HG02759 (cell line): ENCODE measurements around the gene PDXK.
A peak's percentile ranks its signal among the peaks of the same experiment; 100 is the strongest.

Experiments
- ATAC-seq: cut with Tn5 transposase; IDR thresholded peaks from one replicate; pipeline ENCODE4 v1.9.1; 2021; ENCODE audit warnings: mild to moderate bottlenecking, moderate library complexity; ENCODE audit not compliant: unreplicated experiment

Gene PDXK

DNA sequence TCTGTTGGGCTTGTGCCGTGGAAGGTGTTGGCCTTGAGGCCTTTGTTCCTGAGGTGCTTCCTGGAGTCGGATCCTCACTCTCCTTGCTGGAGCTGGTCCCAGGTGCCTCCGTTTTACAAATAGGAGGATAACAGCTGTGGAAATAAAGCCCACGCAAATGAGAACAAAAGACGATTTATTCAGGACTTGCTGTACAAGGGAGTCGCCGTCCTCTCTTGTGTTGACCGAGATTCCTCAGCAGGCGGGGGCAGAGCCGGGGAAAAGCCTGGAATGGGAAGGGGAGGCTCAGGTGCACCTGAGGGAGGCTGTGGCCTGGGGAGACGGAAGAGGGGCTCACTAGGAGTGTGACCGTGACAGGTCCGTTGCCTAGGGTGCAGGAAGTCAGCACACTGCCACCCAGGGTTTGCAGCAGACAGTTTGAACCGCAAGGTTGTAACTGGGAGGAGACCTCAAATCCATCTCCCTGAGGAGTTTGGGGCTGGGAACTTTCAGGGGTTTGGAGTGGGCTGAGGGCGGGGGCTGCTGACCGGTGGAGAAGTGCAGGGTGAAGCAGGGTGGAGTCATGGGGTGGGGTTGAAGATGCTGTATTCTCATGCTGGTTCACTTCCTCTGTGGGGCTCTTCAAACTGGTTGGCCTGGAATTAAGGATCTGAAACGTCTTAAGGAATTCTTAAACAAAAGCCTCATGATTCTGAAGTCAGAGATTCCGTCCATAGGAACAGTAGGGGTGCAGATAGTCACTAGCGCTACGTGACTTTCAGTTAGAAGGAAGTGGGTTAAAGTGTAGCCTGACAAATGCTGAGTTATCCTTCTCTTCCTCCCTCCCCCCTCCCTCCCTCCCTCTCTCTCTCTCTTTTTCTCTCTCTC lies 59.8 kb downstream of the PDXK start:
- ATAC-seq = no peak

- no peak for ATAC-seq
Measured at GRCh38 chr21:43779660-43780059, 60.7 kb downstream of the PDXK start.

- no peak for ATAC-seq
Measured at GRCh38 chr21:43781846-43782245, 62.9 kb downstream of the PDXK start.

DNA sequence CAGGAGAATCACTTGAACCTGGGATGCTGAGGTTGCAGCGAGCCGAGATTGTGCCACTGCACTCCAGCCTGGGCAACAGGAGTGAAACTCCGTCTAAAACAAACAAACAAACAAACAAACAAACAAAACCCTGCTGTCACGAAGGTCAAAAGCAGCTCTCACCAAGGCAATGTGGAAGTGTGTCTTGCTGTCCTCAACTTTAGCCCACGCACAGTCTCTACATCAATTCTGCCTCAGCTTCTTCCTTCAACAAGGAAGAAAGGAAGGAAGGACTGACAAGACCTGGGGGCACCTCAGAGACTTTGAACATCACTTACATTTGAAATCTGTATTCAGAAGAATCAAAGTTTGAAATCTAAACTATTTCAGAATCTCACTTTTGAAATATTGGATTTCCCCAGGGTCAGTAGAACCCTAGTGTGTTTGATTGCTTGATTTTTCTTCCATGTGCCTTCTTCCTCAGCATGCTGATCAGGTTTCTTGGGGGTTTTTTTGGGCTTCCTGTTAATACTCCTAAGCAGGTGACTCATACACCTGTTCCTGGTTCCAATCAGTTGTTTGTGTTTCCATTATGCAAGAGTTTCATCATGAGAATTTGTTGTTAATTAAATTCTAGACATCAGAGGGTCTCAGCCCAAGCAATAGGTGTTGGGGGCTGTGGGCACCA lies 63.6 kb downstream of the PDXK start:
- no peak for ATAC-seq

- ATAC-seq = no peak
Measured at GRCh38 chr21:43783098-43783700, 64.3 kb downstream of the PDXK start.

GRCh38 chr21:43785134-43785533 lies 66.2 kb downstream of the PDXK start:
- ATAC-seq = no peak

DNA sequence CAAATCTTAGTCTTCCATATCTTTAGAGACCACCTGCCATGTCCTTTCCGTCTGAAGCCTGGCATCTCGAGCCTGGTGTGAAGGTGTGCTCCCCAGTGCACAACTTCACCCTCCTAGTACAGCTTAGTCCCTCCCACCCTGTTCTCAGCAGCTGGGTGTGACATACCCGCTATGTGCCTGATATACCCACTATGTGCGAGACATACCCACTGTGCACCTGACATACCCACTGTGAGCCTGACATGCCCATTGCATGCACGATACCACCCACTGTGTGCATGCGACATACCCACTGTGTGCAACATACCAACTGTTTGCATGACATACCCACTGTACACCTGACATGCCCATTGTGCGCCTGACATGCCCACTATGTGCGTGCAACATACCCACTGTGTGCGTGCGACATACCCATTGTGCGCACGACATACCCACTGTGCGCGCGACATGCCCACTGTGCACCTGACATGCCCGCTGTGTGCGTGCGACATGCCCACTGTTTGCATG lies 67.4 kb downstream of the PDXK start:
- ATAC-seq = no peak

GRCh38 chr21:43786807-43787440 lies 68.0 kb downstream of the PDXK start:
- no peak for ATAC-seq

DNA sequence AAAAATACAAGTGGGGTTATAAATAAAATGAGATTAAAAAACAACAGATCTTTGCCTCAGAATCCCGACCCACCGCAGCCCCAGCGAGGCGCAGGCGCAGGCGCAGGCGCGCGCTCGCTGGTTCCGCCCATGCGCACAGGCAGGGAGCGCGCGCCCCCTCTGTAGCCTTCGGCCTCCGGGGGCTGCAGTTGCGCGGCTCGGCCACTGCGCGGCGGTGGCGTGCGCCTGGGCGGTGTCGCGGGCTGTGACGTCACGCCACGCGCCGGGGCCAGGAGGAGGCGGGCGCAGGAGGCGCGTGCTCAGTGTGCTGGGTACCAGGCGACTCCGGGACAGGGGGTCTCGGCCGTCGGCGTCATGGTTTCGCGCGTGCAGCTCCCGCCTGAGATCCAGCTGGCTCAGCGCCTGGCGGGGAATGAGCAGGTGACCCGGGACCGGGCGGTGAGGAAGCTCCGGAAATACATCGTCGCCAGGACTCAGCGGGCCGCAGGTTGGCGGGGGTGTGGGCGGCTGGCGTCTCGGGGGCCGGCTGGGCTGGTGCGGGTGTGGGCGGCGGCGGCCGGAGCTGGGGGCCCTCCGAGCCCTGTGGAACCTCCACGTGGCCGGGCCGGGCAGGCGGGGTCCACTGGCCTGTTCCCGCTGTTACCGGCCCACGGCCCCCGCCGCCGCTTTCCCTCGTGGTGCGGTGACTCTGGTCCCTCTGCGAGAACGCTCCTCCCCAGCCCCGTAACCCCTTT lies 70.5 kb downstream of the PDXK start, which contains the start of gene RRP1:
Gene RRP1 (plus strand): TSS at position 302 of the 734 bp plus-strand sequence. CDS start 53 bp downstream, at position 355.
- ATAC-seq = peak; percentile 92

- ATAC-seq = no peak
Measured at GRCh38 chr21:43790010-43790524, 71.1 kb downstream of the PDXK start.

GRCh38 chr21:43792406-43792805 lies 73.5 kb downstream of the PDXK start:
- ATAC-seq = no peak

DNA sequence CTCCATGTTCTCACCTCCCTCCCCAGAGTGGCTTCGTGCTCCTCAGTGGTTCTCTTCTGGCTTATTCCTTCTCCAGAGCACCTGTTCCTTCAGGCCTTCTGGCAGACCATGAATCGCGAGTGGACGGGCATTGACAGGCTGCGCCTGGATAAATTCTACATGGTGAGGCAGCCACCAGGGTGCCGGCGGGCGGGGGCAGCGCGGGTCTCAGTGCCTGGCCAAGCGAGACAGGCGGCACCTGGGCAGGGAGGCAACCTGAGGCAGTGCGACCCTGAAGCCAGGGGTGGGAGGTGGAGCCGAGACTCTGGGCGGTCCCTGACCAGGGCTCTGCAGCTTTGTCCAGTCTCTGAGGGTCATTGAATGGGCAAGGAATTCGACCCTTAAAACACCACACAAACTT lies 74.3 kb downstream of the PDXK start:
- ATAC-seq = no peak

DNA sequence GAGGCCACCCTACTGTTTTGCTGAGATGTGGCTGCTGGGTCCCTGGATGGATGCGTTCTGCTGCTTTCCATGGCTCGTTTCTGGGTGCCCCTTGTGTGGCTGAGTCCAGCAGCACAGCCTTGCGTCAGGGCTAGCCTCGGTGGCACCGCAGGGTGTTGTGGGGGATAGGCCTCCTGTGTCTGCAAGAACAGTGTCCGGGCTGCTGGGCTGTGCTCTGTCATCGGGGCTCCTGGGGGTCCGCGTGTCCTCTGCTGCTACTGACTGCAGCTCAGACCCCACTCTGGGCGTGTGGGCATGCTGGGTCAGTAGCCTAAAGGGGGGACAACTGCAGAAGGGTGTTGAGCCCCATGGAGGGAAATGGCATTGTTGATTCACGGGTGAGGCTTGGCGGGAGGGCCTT lies 75.4 kb downstream of the PDXK start:
- no peak for ATAC-seq

DNA sequence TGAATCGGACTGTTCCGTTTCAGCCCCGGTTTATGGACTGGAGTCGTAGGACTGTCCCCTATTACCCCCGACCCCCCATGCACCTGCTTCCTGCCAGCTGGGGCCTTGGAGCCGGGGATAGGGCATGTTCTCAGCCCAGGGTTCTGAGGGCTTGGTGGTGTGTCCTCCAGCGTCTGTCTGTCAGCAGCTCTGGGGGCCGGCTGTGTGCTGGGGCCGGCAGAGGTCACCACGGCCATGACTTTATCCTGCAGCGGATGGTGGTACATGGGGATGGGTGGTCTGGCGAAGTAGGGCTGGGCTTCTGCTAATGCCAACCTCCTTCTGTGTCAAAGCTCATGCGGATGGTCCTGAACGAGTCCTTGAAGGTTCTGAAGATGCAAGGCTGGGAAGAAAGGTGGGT lies 75.9 kb downstream of the PDXK start:
- ATAC-seq = no peak

GRCh38 chr21:43797415-43797814 lies 78.5 kb downstream of the PDXK start:
- ATAC-seq = no peak

GRCh38 chr21:43797925-43798715 lies 79.2 kb downstream of the PDXK start:
- ATAC-seq = no peak

GRCh38 chr21:43799301-43799840 lies 80.4 kb downstream of the PDXK start:
- no peak for ATAC-seq

DNA sequence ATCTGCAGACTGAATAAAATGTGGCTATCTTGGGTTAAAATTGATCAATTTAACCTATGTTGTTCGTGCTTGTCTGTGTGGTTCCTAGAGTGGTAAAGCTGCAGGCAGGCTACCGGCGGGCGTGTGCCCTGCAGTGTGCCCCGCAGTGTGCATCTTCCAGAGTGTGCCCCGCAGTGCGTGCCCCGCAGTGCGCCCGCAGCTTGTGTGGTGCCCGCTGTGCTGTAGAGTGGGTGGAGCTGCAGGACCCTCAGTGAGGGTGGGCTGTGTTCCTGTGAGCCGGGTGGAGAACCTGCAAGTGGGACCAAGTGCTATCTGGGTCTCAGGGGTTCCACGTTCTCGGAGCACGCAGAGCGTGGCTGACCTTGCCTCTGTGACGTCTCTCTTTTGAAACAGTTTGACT lies 81.2 kb downstream of the PDXK start:
- ATAC-seq = no peak

DNA sequence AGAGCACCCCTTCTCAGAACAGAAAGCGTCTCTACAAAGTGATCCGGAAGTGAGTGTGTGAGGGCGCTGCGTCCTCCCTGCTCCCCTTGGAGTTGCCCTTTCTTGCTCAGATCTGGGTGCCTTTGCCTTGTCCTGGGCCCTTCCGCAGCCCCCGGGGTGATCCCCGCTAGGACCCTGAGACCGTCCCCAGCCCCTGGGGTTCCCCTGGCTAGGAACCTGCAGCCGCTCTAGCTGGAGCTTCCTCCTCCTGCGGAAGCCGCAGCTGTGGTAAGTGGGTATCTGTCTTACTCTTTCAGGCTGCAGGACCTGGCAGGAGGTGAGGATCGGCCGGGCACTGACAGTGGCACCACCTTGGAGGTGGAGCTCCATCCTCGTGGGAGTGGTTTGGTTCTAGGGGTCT lies 81.6 kb downstream of the PDXK start:
- no peak for ATAC-seq
